H1 (cell line): ENCODE results near the gene SERPINH1. TPM values are rescaled to one million over a fixed set of nuclear protein-coding genes. Genes with fewer than 3 reads are reported as not detected.

Experiments
- CTCF ChIA-PET: fragments of 300-600 bp; sonication (Branson Sonifier 250); formaldehyde crosslinking; loops from one replicate; lab custom pipeline; 2021; ENCODE audit not compliant: partially characterized antibody; lab: Charles Lee
- POLR2A ChIA-PET: fragments of 300-600 bp; sonication (Branson Sonifier 250); formaldehyde crosslinking; loops from one replicate; lab custom pipeline; 2021; ENCODE audit warnings: inconsistent platforms; ENCODE audit not compliant: partially characterized antibody; lab: Charles Lee
- DNase-seq, 2 experiments: peaks; one replicate each; pipeline versions ENCODE4 v3.0.0 to v3.0.0-alpha.2; 2010 to 2022; ENCODE audit warnings: low spot score in 2 of 2, low read depth in 1 of 2, mixed read lengths in 1 of 2
- FAIRE-seq: peaks from 2 replicates; lab custom pipeline; 2011; peaks lifted over from hg19 to GRCh38; lab: Jason Lieb, UNC
- H2AFZ ChIP-seq: 2 replicates; pipeline ENCODE4 v1.8.1; 2012; ENCODE audit warnings: low read length, inconsistent platforms
- H2AK5ac ChIP-seq: 2 replicates; pipeline ENCODE4 v1.6.1; 2013; ENCODE audit warnings: low read depth, low read length
- H2BK120ac ChIP-seq: replicated peaks from 2 replicates; pipeline ENCODE3; 2013; ENCODE audit warnings: low read depth, low read length, inconsistent platforms
- H2BK12ac ChIP-seq: 2 replicates; pipeline ENCODE4 v1.6.1; 2013; ENCODE audit warnings: low read depth, low read length
- H2BK15ac ChIP-seq: 2 replicates; pipeline ENCODE4 v1.6.1; 2013; ENCODE audit warnings: low read length
- H2BK20ac ChIP-seq: 2 replicates; pipeline ENCODE4 v1.6.1; 2013; ENCODE audit warnings: low read length
- H2BK5ac ChIP-seq: 2 replicates; pipeline ENCODE4 v1.6.1; 2013; ENCODE audit warnings: low read depth, low read length
- H3K14ac ChIP-seq: 2 replicates; pipeline ENCODE4 v1.6.1; 2013; ENCODE audit warnings: inconsistent platforms; ENCODE audit not compliant: insufficient read length
- H3K18ac ChIP-seq: 2 replicates; pipeline ENCODE4 v1.6.1; 2013; ENCODE audit warnings: low read length; ENCODE audit errors: extremely low read depth
- H3K23ac ChIP-seq: 2 replicates; pipeline ENCODE4 v1.6.1; 2013; ENCODE audit warnings: inconsistent platforms; ENCODE audit not compliant: insufficient read length
- H3K23me2 ChIP-seq: 2 replicates; pipeline ENCODE4 v1.6.1; 2013; ENCODE audit warnings: low read depth, low read length
- H3K27ac ChIP-seq: 2 replicates; pipeline ENCODE4 v1.6.1; 2011; ENCODE audit warnings: low read depth, low read length, inconsistent platforms
- H3K27me3 ChIP-seq, 4 experiments: replicated peaks in 1 of 4; 1 replicate in 1 of 4; 2 replicates in 3 of 4; pipeline versions ENCODE4 v1.6.1 to v1.8.1; 2011 to 2013; ENCODE audit warnings: low read length in 3 of 4, mild to moderate bottlenecking in 3 of 4, inconsistent platforms in 2 of 4, mixed read lengths in 2 of 4, moderate library complexity in 1 of 4; ENCODE audit not compliant: control insufficient read depth in 3 of 4, insufficient read depth in 3 of 4; ENCODE audit errors: extremely low read depth in 1 of 4
- H3K36me3 ChIP-seq, 4 experiments: 2 replicates each; pipeline versions ENCODE4 v1.6.1 to v1.8.1; 2011 to 2013; ENCODE audit warnings: mild to moderate bottlenecking in 4 of 4, low read length in 3 of 4, moderate library complexity in 2 of 4, control low read depth in 1 of 4, inconsistent platforms in 1 of 4; ENCODE audit not compliant: insufficient read depth in 4 of 4, control insufficient read depth in 2 of 4
- H3K4ac ChIP-seq: replicated peaks from 2 replicates; pipeline ENCODE3; 2013; ENCODE audit warnings: low read length, low read depth, mixed read lengths, inconsistent platforms; ENCODE audit not compliant: insufficient read length
- H3K4me1 ChIP-seq, 4 experiments: replicated peaks in 1 of 4; 1 replicate in 1 of 4; 2 replicates in 3 of 4; pipeline versions ENCODE4 v1.6.1 to v1.8.1; 2011 to 2013; ENCODE audit warnings: low read length in 3 of 4, inconsistent platforms in 2 of 4, mixed read lengths in 1 of 4; ENCODE audit not compliant: insufficient read depth in 4 of 4, control insufficient read depth in 3 of 4
- H3K4me2 ChIP-seq, 2 experiments: 2 replicates each; pipeline versions ENCODE4 v1.6.1 to v1.8.1; 2011 to 2013; ENCODE audit warnings: low read depth in 2 of 2, low read length in 2 of 2, control low read depth in 1 of 2, inconsistent platforms in 1 of 2, mild to moderate bottlenecking in 1 of 2; ENCODE audit not compliant: insufficient read depth in 1 of 2
- H3K4me3 ChIP-seq, 4 experiments: fragments of 200-600, 300-600 bp in 1 of 4; sonication (generic), shearing (Covaris generic), sonication (Bioruptor Twin) in 1 of 4; 2 replicates each; pipeline versions ENCODE4 v1.5.1 to v1.8.1; 2011 to 2016; ENCODE audit warnings: low read length in 4 of 4, low read depth in 3 of 4, control low read depth in 2 of 4, inconsistent platforms in 2 of 4, mild to moderate bottlenecking in 2 of 4, mixed read lengths in 1 of 4, moderate library complexity in 1 of 4; ENCODE audit not compliant: insufficient read depth in 2 of 4; ENCODE audit errors: extremely low read depth in 1 of 4
- H3K56ac ChIP-seq: replicated peaks from 2 replicates; pipeline ENCODE3; 2013; ENCODE audit warnings: low read depth, mild to moderate bottlenecking, mixed read lengths, low read length, inconsistent platforms; ENCODE audit not compliant: insufficient read length
- H3K79me1 ChIP-seq: 2 replicates; pipeline ENCODE4 v1.6.1; 2013; ENCODE audit warnings: low read depth, low read length, control low read depth
- H3K79me2 ChIP-seq, 2 experiments: 2 replicates each; pipeline versions ENCODE4 v1.6.1 to v1.8.1; 2012 to 2013; ENCODE audit warnings: low read length in 2 of 2, mild to moderate bottlenecking in 2 of 2, inconsistent platforms in 1 of 2; ENCODE audit not compliant: insufficient read depth in 2 of 2, control insufficient read depth in 1 of 2
- H3K9ac ChIP-seq, 4 experiments: replicated peaks in 1 of 4; 1 replicate in 1 of 4; 2 replicates in 3 of 4; pipeline versions ENCODE4 v1.6.1 to v1.8.1; 2011 to 2013; ENCODE audit warnings: low read depth in 3 of 4, low read length in 3 of 4, control low read depth in 2 of 4, mild to moderate bottlenecking in 2 of 4, moderate library complexity in 2 of 4, inconsistent platforms in 1 of 4; ENCODE audit errors: extremely low read depth in 1 of 4
- H3K9me3 ChIP-seq, 2 experiments: 2 replicates each; pipeline versions ENCODE4 v1.6.1 to v1.8.1; 2012 to 2013; ENCODE audit warnings: mild to moderate bottlenecking in 2 of 2, moderate library complexity in 2 of 2, control low read depth in 1 of 2, inconsistent platforms in 1 of 2, low read depth in 1 of 2, low read length in 1 of 2, mixed read lengths in 1 of 2; ENCODE audit not compliant: insufficient read depth in 2 of 2
- H4K20me1 ChIP-seq, 2 experiments: replicated peaks in 1 of 2; 2 replicates each; pipeline versions ENCODE3 to v1.8.1; 2011 to 2013; ENCODE audit warnings: inconsistent platforms in 2 of 2, low read length in 2 of 2, mild to moderate bottlenecking in 1 of 2; ENCODE audit not compliant: insufficient read depth in 2 of 2, control insufficient read depth in 1 of 2
- H4K5ac ChIP-seq: 2 replicates; pipeline ENCODE4 v1.6.1; 2013; ENCODE audit warnings: low read length, low read depth, mixed read lengths, inconsistent platforms; ENCODE audit not compliant: insufficient read length
- H4K8ac ChIP-seq: 2 replicates; pipeline ENCODE4 v1.8.0; 2013; ENCODE audit warnings: mild to moderate bottlenecking, moderate library complexity, low read length, inconsistent platforms; ENCODE audit not compliant: insufficient read depth; ENCODE audit errors: extremely low read depth
- H4K91ac ChIP-seq: replicated peaks from 2 replicates; pipeline ENCODE3; 2013; ENCODE audit warnings: low read length, mixed read lengths, inconsistent platforms; ENCODE audit not compliant: insufficient read length
- CTBP2 ChIP-seq: IDR thresholded peaks from 2 replicates; pipeline ENCODE4 v1.7.0; 2011; ENCODE audit warnings: borderline replicate concordance, mild to moderate bottlenecking, moderate library complexity, mixed read lengths, low read length; ENCODE audit not compliant: insufficient read depth, insufficient read length
- EGR1 ChIP-seq: IDR thresholded peaks from 2 replicates; pipeline ENCODE4 v1.6.1; 2011; ENCODE audit warnings: low read depth, low read length, borderline replicate concordance
- FOSL1 ChIP-seq: IDR thresholded peaks from 2 replicates; pipeline ENCODE4 v1.6.1; 2011; ENCODE audit warnings: mild to moderate bottlenecking, low read depth, low read length, moderate library complexity; ENCODE audit not compliant: insufficient read depth
- HDAC6 ChIP-seq: IDR thresholded peaks from one replicate; pipeline ENCODE4 v1.7.1; 2012; ENCODE audit warnings: low read depth, mild to moderate bottlenecking, inconsistent platforms, low read length, moderate library complexity
- MAFK ChIP-seq: IDR thresholded peaks from 2 replicates; pipeline ENCODE4 v1.6.1; 2012; ENCODE audit warnings: low read depth, mild to moderate bottlenecking, improper control_type of control experiment, low read length
- NANOG ChIP-seq: IDR thresholded peaks from 2 replicates; pipeline ENCODE4 v1.6.1; 2011; ENCODE audit warnings: low read length, low read depth, mild to moderate bottlenecking, inconsistent platforms; ENCODE audit not compliant: insufficient read depth, poor library complexity, severe bottlenecking
- RXRA ChIP-seq: IDR thresholded peaks from 2 replicates; pipeline ENCODE4 v1.6.1; 2011; ENCODE audit warnings: low read depth, mild to moderate bottlenecking, low read length, moderate library complexity; ENCODE audit not compliant: insufficient read depth
- SP4 ChIP-seq: IDR thresholded peaks from 2 replicates; pipeline ENCODE4 v1.6.1; 2012; ENCODE audit warnings: low read length, inconsistent platforms
- TCF12 ChIP-seq: IDR thresholded peaks from 2 replicates; pipeline ENCODE4 v1.6.1; 2011; ENCODE audit warnings: low read depth, mild to moderate bottlenecking, low read length
- WGBS, 2 experiments: shearing (Covaris generic) in 1 of 2; methylation state at CpG; one replicate each; pipeline versions ENCODE4 v1.1.6 to v1.1.7; 2013 to 2015; ENCODE audit warnings: low lambda C conversion rate in 2 of 2, mixed read lengths in 2 of 2, inconsistent platforms in 1 of 2, low coverage in 1 of 2, missing lambda C conversion rate in 1 of 2; ENCODE audit not compliant: insufficient replicate concordance in 2 of 2, insufficient coverage in 1 of 2, insufficient read length in 1 of 2; ENCODE audit errors: extremely low coverage in 1 of 2, missing lambda C conversion rate in 1 of 2; 5-methylcytosine and 5-hydroxymethylcytosine counted together
- polyA plus RNA-seq, 7 experiments: library from polyadenylated mRNA; depleted of rRNA in 3 of 7; stranded (reverse) in 5 of 7; unstranded in 2 of 7; fragments of >200 nt in 5 of 7; fragments of 200-250 nt in 2 of 7; gene quantifications; 1 replicate in 5 of 7; 2 replicates in 1 of 7; 4 replicates in 1 of 7; pipeline versions ENCODE4 v1.2.1 to v1.2.3, GENCODE V29; 2011 to 2013; ENCODE audit warnings: missing spikeins in 2 of 7, mixed read lengths in 2 of 7
- total RNA-seq: library from RNA; stranded (reverse); fragmentation: NEBNext Ultra II Directional; extraction: Animal tissue kit (Norgen Biotek cat#: 25700); gene quantifications from 2 replicates; pipeline ENCODE4 v1.2.1, GENCODE V29; 2021
- TF ChIP-seq, protein P1 (sequence below): IDR thresholded peaks from 2 replicates; pipeline ENCODE4 v1.6.1; 2012; ENCODE audit warnings: low read length, inconsistent platforms

SERPINH1 gene
- total and polyA plus RNA-seq, 2 of the 8 experiments (the other 6 are each of a cell fraction or from before 2014, with no cell fraction given): 420 to 621 TPM

DNA sequence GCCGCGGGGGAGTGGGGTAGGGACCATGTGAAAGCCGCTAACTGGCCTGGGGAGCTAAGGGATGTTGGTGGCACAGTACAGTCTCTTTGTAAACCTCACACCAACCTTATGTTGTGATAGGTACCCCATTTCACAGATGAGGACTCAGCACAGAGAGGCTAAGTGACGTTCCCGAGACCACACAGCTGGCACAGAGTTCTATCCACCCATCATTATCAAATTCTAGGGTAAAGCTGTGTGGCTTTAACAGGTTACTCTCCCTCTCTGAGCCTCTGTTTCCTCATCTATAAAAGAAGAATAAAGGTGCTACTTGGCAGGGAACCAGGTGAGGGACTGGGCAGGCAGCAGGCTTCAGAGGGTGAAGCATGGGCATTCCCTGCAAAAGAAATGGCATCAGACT is 34.9 kb upstream of the SERPINH1 start:
- H3K27ac ChIP-seq: no peak overlapping the region
- no peak overlapping the region for H3K4ac ChIP-seq
- H4K8ac ChIP-seq: no peak overlapping the region
- ChIA-PET POLR2A (interaction anchor here (1.1 to 2.1 kb wide), 4 partner anchors 53 to 127 kb away, joined by 3 to 11 read pairs (median 3); partner anchors contain the start of gene RPS3), CTCF (interaction anchor here (0.7 to 27.2 kb wide), 7 partner anchors 17 to 119 kb away, joined by 3 to 603 read pairs (median 6); no protein-coding TSS in a partner anchor)
- no peak overlapping the region for H3K9ac ChIP-seq
- H3K36me3 ChIP-seq: no peaks in the 10 kb centered on the region
- no peaks in the 10 kb centered on the region for H3K9me3 ChIP-seq
- no peak overlapping the region for H3K23ac ChIP-seq
- H3K23me2 ChIP-seq: peaks cover 9% of the 10 kb centered on the region; the same call in 1 of the 2 replicates
- H2BK5ac ChIP-seq: no peak overlapping the region
- H3K4me2 ChIP-seq: peak overlapping the region in 1 of 2 experiments; percentile 50; a peak in 1 of 4 replicates
- 96% methylated on average over 5 of the region's 5 CpGs; no CpG with 5 or more reads in 1 of the 2 experiments for WGBS, 2 experiments
- H2BK15ac ChIP-seq: no peak overlapping the region
- no peaks in the 10 kb centered on the region for H3K79me2 ChIP-seq
- no peaks in the 10 kb centered on the region; the same call in 1 of the 2 replicates for H3K79me1 ChIP-seq
- FAIRE-seq (no peak), DNase-seq (no peak)
- H2AK5ac ChIP-seq: no peak overlapping the region
- peaks cover 14 to 33% (median 19%) of the 10 kb centered on the region in 4 experiments; a peak in 6 of 7 replicates for H3K27me3 ChIP-seq
- no peak overlapping the region for H2BK12ac ChIP-seq
- no peak overlapping the region for H3K4me3 ChIP-seq
- no peak overlapping the region for H2BK120ac ChIP-seq
- H3K56ac ChIP-seq: no peak overlapping the region
- peaks cover 0 to 7% (median 4%) of the 10 kb centered on the region in 4 experiments; a peak in 3 of 7 replicates for H3K4me1 ChIP-seq
- H2BK20ac ChIP-seq: no peak overlapping the region
- no peak overlapping the region for H3K18ac ChIP-seq
- H4K20me1 ChIP-seq: no peaks in the 10 kb centered on the region
- H4K5ac ChIP-seq: no peak overlapping the region
- no peak overlapping the region for H4K91ac ChIP-seq
- no peak overlapping the region for H3K14ac ChIP-seq
- H2AFZ ChIP-seq: no peak overlapping the region
- TF ChIP-seq TCF12: no peak
- no peak for TF ChIP-seq EGR1
- TF ChIP-seq, protein P1, sequence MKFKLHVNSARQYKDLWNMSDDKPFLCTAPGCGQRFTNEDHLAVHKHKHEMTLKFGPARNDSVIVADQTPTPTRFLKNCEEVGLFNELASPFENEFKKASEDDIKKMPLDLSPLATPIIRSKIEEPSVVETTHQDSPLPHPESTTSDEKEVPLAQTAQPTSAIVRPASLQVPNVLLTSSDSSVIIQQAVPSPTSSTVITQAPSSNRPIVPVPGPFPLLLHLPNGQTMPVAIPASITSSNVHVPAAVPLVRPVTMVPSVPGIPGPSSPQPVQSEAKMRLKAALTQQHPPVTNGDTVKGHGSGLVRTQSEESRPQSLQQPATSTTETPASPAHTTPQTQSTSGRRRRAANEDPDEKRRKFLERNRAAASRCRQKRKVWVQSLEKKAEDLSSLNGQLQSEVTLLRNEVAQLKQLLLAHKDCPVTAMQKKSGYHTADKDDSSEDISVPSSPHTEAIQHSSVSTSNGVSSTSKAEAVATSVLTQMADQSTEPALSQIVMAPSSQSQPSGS: no peak
- no peak for TF ChIP-seq MAFK
- no peak for TF ChIP-seq HDAC6
- no peak for TF ChIP-seq RXRA
- TF ChIP-seq CTBP2: no peak
- TF ChIP-seq NANOG: no peak
- no peak for TF ChIP-seq SP4
- TF ChIP-seq FOSL1: no peak
